ENCODE data around the gene PCID2.

The PCID2 gene

GRCh38 chr13:113207890-113208420, 514 bp downstream of the PCID2 start:
- Mint-ChIP-seq H3K9me3 (no peaks in the 10 kb centered on the region), H3K27ac (peak overlapping the region; percentile 92), H3K27me3 (no peaks in the 10 kb centered on the region), H3K36me3 (ENCODE audit: low read depth) (peaks cover 39% of the 10 kb centered on the region), H3K4me1 (ENCODE audit: low read depth) (peaks cover 73% of the 10 kb centered on the region), H3K4me3 (peak overlapping the region; percentile 99)

GRCh38 chr13:113207460-113207859, 1.0 kb downstream of the PCID2 start:
- peaks cover 73% of the 10 kb centered on the region for H3K4me1 Mint-ChIP-seq (ENCODE audit: low read depth)
- H3K27me3 Mint-ChIP-seq = no peaks in the 10 kb centered on the region
- H3K36me3 Mint-ChIP-seq (ENCODE audit: low read depth) = peaks cover 39% of the 10 kb centered on the region
- H3K4me3 Mint-ChIP-seq = peak overlapping the region; percentile 99
- H3K9me3 Mint-ChIP-seq = no peaks in the 10 kb centered on the region
- H3K27ac Mint-ChIP-seq = peak overlapping the region; percentile 92

GRCh38 chr13:113205428-113205931, 3.0 kb downstream of the PCID2 start:
- H3K4me3 Mint-ChIP-seq = peak overlapping the region; percentile 99
- peaks cover 28% of the 10 kb centered on the region for H3K36me3 Mint-ChIP-seq (ENCODE audit: low read depth)
- peak overlapping the region; percentile 87 for H3K27ac Mint-ChIP-seq
- H3K27me3 Mint-ChIP-seq = no peaks in the 10 kb centered on the region
- H3K4me1 Mint-ChIP-seq (ENCODE audit: low read depth) = peaks cover 63% of the 10 kb centered on the region
- no peaks in the 10 kb centered on the region for H3K9me3 Mint-ChIP-seq

- Mint-ChIP-seq H3K9me3 (no peaks in the 10 kb centered on the region), H3K4me1 (ENCODE audit: low read depth) (peaks cover 58% of the 10 kb centered on the region), H3K4me3 (no peak overlapping the region), H3K27ac (no peak overlapping the region), H3K27me3 (no peaks in the 10 kb centered on the region), H3K36me3 (ENCODE audit: low read depth) (peaks cover 39% of the 10 kb centered on the region)
Measured at GRCh38 chr13:113204378-113204734, 4.1 kb downstream of the PCID2 start.

GRCh38 chr13:113203507-113204377, 4.7 kb downstream of the PCID2 start:
- Mint-ChIP-seq H3K36me3 (ENCODE audit: low read depth) (peaks cover 46% of the 10 kb centered on the region), H3K9me3 (no peaks in the 10 kb centered on the region), H3K27me3 (no peaks in the 10 kb centered on the region), H3K4me3 (no peak overlapping the region), H3K4me1 (ENCODE audit: low read depth) (peaks cover 58% of the 10 kb centered on the region), H3K27ac (peak overlapping the region; percentile 48)

- Mint-ChIP-seq H3K4me1 (ENCODE audit: low read depth) (peaks cover 57% of the 10 kb centered on the region), H3K27ac (peak overlapping the region; percentile 42), H3K36me3 (ENCODE audit: low read depth) (peaks cover 49% of the 10 kb centered on the region), H3K9me3 (no peaks in the 10 kb centered on the region), H3K27me3 (no peaks in the 10 kb centered on the region), H3K4me3 (no peak overlapping the region)
Measured at GRCh38 chr13:113202912-113203311, 5.6 kb downstream of the PCID2 start.

- Mint-ChIP-seq H3K4me3 (no peak overlapping the region), H3K36me3 (ENCODE audit: low read depth) (peaks cover 53% of the 10 kb centered on the region), H3K27ac (no peak overlapping the region), H3K27me3 (no peaks in the 10 kb centered on the region), H3K9me3 (no peaks in the 10 kb centered on the region), H3K4me1 (ENCODE audit: low read depth) (peaks cover 47% of the 10 kb centered on the region)
Measured at GRCh38 chr13:113201815-113202214, 6.7 kb downstream of the PCID2 start.

- Mint-ChIP-seq H3K27ac (no peak overlapping the region), H3K4me1 (ENCODE audit: low read depth) (peaks cover 5% of the 10 kb centered on the region), H3K4me3 (no peak overlapping the region), H3K9me3 (no peaks in the 10 kb centered on the region), H3K27me3 (no peaks in the 10 kb centered on the region), H3K36me3 (ENCODE audit: low read depth) (peaks cover 73% of the 10 kb centered on the region)
Measured at GRCh38 chr13:113196970-113197737, 11.3 kb downstream of the PCID2 start.

- Mint-ChIP-seq H3K27ac (no peak overlapping the region), H3K36me3 (ENCODE audit: low read depth) (peaks cover 77% of the 10 kb centered on the region), H3K4me1 (ENCODE audit: low read depth) (no peaks in the 10 kb centered on the region), H3K27me3 (no peaks in the 10 kb centered on the region), H3K9me3 (no peaks in the 10 kb centered on the region), H3K4me3 (no peak overlapping the region)
Measured at GRCh38 chr13:113195360-113195759, 13.1 kb downstream of the PCID2 start.

- no peaks in the 10 kb centered on the region for H3K27me3 Mint-ChIP-seq
- peaks cover 12% of the 10 kb centered on the region for H3K4me1 Mint-ChIP-seq (ENCODE audit: low read depth)
- H3K9me3 Mint-ChIP-seq = no peaks in the 10 kb centered on the region
- H3K27ac Mint-ChIP-seq = no peak overlapping the region
- H3K36me3 Mint-ChIP-seq (ENCODE audit: low read depth) = peaks cover 79% of the 10 kb centered on the region
- H3K4me3 Mint-ChIP-seq = no peak overlapping the region
Measured at GRCh38 chr13:113192902-113193301, 15.6 kb downstream of the PCID2 start.

- no peak overlapping the region for H3K4me3 Mint-ChIP-seq
- H3K36me3 Mint-ChIP-seq (ENCODE audit: low read depth) = peaks cover 79% of the 10 kb centered on the region
- no peak overlapping the region for H3K27ac Mint-ChIP-seq
- H3K27me3 Mint-ChIP-seq = no peaks in the 10 kb centered on the region
- H3K4me1 Mint-ChIP-seq (ENCODE audit: low read depth) = peaks cover 19% of the 10 kb centered on the region
- no peaks in the 10 kb centered on the region for H3K9me3 Mint-ChIP-seq
Measured at GRCh38 chr13:113192279-113192678, 16.2 kb downstream of the PCID2 start.

GRCh38 chr13:113190181-113190580, 18.3 kb downstream of the PCID2 start:
- Mint-ChIP-seq H3K27me3 (no peaks in the 10 kb centered on the region), H3K9me3 (no peaks in the 10 kb centered on the region), H3K4me3 (no peak overlapping the region), H3K36me3 (ENCODE audit: low read depth) (peaks cover 76% of the 10 kb centered on the region), H3K4me1 (ENCODE audit: low read depth) (peaks cover 39% of the 10 kb centered on the region), H3K27ac (no peak overlapping the region)

GRCh38 chr13:113187883-113188665, 20.4 kb downstream of the PCID2 start:
- H3K4me1 Mint-ChIP-seq (ENCODE audit: low read depth) = peaks cover 49% of the 10 kb centered on the region
- no peak overlapping the region for H3K4me3 Mint-ChIP-seq
- no peaks in the 10 kb centered on the region for H3K27me3 Mint-ChIP-seq
- peaks cover 76% of the 10 kb centered on the region for H3K36me3 Mint-ChIP-seq (ENCODE audit: low read depth)
- no peaks in the 10 kb centered on the region for H3K9me3 Mint-ChIP-seq
- no peak overlapping the region for H3K27ac Mint-ChIP-seq

- H3K4me3 Mint-ChIP-seq = peak overlapping the region; percentile 5
- H3K36me3 Mint-ChIP-seq (ENCODE audit: low read depth) = peaks cover 75% of the 10 kb centered on the region
- no peaks in the 10 kb centered on the region for H3K9me3 Mint-ChIP-seq
- H3K27ac Mint-ChIP-seq = peak overlapping the region; percentile 42
- peaks cover 52% of the 10 kb centered on the region for H3K4me1 Mint-ChIP-seq (ENCODE audit: low read depth)
- H3K27me3 Mint-ChIP-seq = no peaks in the 10 kb centered on the region
Measured at GRCh38 chr13:113187263-113187669, 21.2 kb downstream of the PCID2 start.

Data from stimulated activated naive CD8-positive, alpha-beta T cell treated with anti-CD3 and anti-CD28 coated beads, Interleukin-15, Interleukin-2, amounts not matched to agents 100 ng/mL and 50 ng/mL, for 24 hours (primary cell).